ENCODE results near the gene ANTXR1. TPM values are rescaled to one million over a fixed set of nuclear protein-coding genes. Genes with fewer than 3 reads are reported as not detected.

ANTXR1 gene
- total and polyA plus RNA-seq, 2 of the 8 experiments (the other 6 are each of a cell fraction or from before 2014, with no cell fraction given): 15.8 to 44.3 TPM

DNA sequence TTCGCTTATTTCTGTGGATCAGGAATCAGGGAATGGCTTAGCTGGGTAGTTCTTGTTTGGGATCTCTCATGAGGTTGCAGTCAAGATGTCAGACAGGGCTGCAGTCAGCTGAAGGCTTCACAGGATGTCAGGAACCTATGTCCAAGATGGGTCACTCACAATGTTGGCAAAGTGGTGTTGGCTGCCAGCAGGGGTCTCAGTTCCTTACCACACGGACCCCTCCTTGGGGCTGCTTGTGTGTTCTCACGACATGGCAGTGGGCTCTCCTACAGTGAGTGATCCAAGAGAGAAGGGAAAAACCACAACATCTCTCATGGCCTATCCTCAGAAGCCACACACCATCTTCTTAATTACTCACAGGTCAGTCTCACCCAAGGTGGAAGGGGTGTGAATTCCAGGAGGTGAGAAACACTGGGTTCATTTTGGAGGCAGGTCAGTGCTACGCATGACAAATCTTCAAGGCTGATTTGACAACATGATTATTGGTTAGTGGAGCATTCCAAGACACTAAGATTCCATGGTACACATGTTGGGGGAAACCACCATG lies 1.3 kb upstream of the ANTXR1 start:
- Histone ChIP-seq H2BK5ac (ENCODE audit: low read depth, low read length) (no peak overlapping the region), H3K4me1 (replicated peaks in 1 of 4; ENCODE audit: control insufficient read depth in 3 of 4, insufficient read depth in 4 of 4, low read length in 3 of 4) (peaks cover 3 to 4% (median 3%) of the 10 kb centered on the region in 4 experiments; a peak in 3 of 7 replicates), H2BK120ac (replicated peaks; ENCODE audit: low read depth, low read length) (no peak overlapping the region), H3K27me3 (replicated peaks in 1 of 4; ENCODE audit: control insufficient read depth in 3 of 4, extremely low read depth in 1 of 4, insufficient read depth in 3 of 4, low read length in 3 of 4) (peaks cover 0 to 10% (median 4%) of the 10 kb centered on the region in 4 experiments; a peak in 4 of 7 replicates), H4K91ac (replicated peaks; ENCODE audit: insufficient read length, low read length) (no peak overlapping the region), H2BK20ac (ENCODE audit: low read length) (no peak overlapping the region), H3K18ac (ENCODE audit: extremely low read depth, low read length) (no peak overlapping the region), H4K20me1 (replicated peaks in 1 of 2; ENCODE audit: control insufficient read depth in 1 of 2, insufficient read depth in 2 of 2, low read length in 2 of 2) (peaks cover 0 to 2% of the 10 kb centered on the region in 2 experiments), H3K9me3 (ENCODE audit: insufficient read depth in 2 of 2, low read depth in 1 of 2, low read length in 1 of 2) (no peaks in the 10 kb centered on the region), H2BK15ac (ENCODE audit: low read length) (no peak overlapping the region), H3K23ac (ENCODE audit: insufficient read length) (no peak overlapping the region), H3K23me2 (ENCODE audit: low read depth, low read length) (peaks cover 11% of the 10 kb centered on the region), H3K56ac (replicated peaks; ENCODE audit: insufficient read length, low read depth, low read length) (no peak overlapping the region), H3K4me2 (ENCODE audit: insufficient read depth in 1 of 2, low read depth in 2 of 2, low read length in 2 of 2) (no peak overlapping the region; a peak in 1 of 4 replicates), H2AK5ac (ENCODE audit: low read depth, low read length) (no peak overlapping the region), H3K4ac (replicated peaks; ENCODE audit: insufficient read length, low read depth, low read length) (no peak overlapping the region), H3K4me3 (ENCODE audit: extremely low read depth in 1 of 4, insufficient read depth in 2 of 4, low read depth in 3 of 4, low read length in 4 of 4) (no peak overlapping the region), H3K79me1 (ENCODE audit: low read depth, low read length) (no peaks in the 10 kb centered on the region; the same call in 1 of the 2 replicates), H4K8ac (ENCODE audit: extremely low read depth, insufficient read depth, low read length) (no peak overlapping the region), H2AFZ (ENCODE audit: low read length) (no peak overlapping the region), H3K14ac (ENCODE audit: insufficient read length) (no peak overlapping the region), H3K79me2 (ENCODE audit: control insufficient read depth in 1 of 2, insufficient read depth in 2 of 2, low read length in 2 of 2) (peaks cover 0 to 21% of the 10 kb centered on the region in 2 experiments; a peak in 3 of 4 replicates), H3K27ac (ENCODE audit: low read depth, low read length) (no peak overlapping the region), H3K36me3 (ENCODE audit: control insufficient read depth in 2 of 4, insufficient read depth in 4 of 4, low read length in 3 of 4) (no peaks in the 10 kb centered on the region), H2BK12ac (ENCODE audit: low read depth, low read length) (no peak overlapping the region), H3K9ac (replicated peaks in 1 of 4; ENCODE audit: extremely low read depth in 1 of 4, low read depth in 3 of 4, low read length in 3 of 4) (no peak overlapping the region), H4K5ac (ENCODE audit: insufficient read length, low read depth, low read length) (no peak overlapping the region)
- 82% methylated on average over 4 of the region's 4 CpGs; no CpG with 5 or more reads in 1 of the 2 experiments for WGBS, 2 experiments (ENCODE audit: extremely low coverage in 1 of 2, insufficient coverage in 1 of 2, insufficient read length in 1 of 2, insufficient replicate concordance in 2 of 2, low coverage in 1 of 2, low lambda C conversion rate in 2 of 2, missing lambda C conversion rate in 1 of 2)
- ChIA-PET CTCF (ENCODE audit: partially characterized antibody) (interaction anchor here (1.1 to 2.6 kb wide), 7 partner anchors 9 to 295 kb away, joined by 3 to 14 read pairs (median 4); no protein-coding TSS in a partner anchor), POLR2A (ENCODE audit: partially characterized antibody) (no interaction called here)
- no peak for DNase-seq (ENCODE audit: low read depth in 1 of 2, low spot score in 2 of 2)
- TF ChIP-seq BACH1 (IDR thresholded peaks at IDR 0.05; ENCODE audit: low read length): no peak
- FAIRE-seq: no peak

Measured in H1 (cell line).